Measurements from ENCODE around the gene OR51M1. TPM values are rescaled to one million over a fixed set of nuclear protein-coding genes. Genes with fewer than 3 reads are reported as not detected.
"Not testable (repeated sequence)": the region's sequence is repeated elsewhere in the genome, so short reads cannot be mapped to it uniquely, and the experiment has no call there.

The OR51M1 gene
- total and polyA plus RNA-seq, 4 donors: not detected

- no peak for TF ChIP-seq TAF1 (conservative IDR thresholded peaks at IDR 0.05)
Observed at GRCh38 chr11:5364214-5364613, 19.4 kb upstream of the OR51M1 start (continued).

- H3K9me3 ChIP-seq (ENCODE audit: control insufficient read depth in 4 of 4, low read length in 3 of 4); H3K4me1 ChIP-seq (ENCODE audit: control insufficient read depth in 4 of 4, insufficient read depth in 4 of 4, low read length in 3 of 4); H3K9ac ChIP-seq (ENCODE audit: low read depth in 1 of 2, low read length in 2 of 2); H3K36me3 ChIP-seq (ENCODE audit: control insufficient read depth in 4 of 4, insufficient read depth in 3 of 4, low read depth in 1 of 4, low read length in 3 of 4); H3K4me3 ChIP-seq (ENCODE audit: low read depth in 1 of 3, low read length in 3 of 3); H3K27ac ChIP-seq (ENCODE audit: low read depth in 1 of 2, low read length in 2 of 2); H3K27me3 ChIP-seq (ENCODE audit: control insufficient read depth in 4 of 4, insufficient read depth in 4 of 4, low read length in 3 of 4); DNase-seq (ENCODE audit: low spot score): not testable (repeated sequence)
- WGBS: 82% methylated on average over 6 of the region's 6 CpGs
Observed at GRCh38 chr11:5366365-5366764, 17.2 kb upstream of the OR51M1 start.

DNA sequence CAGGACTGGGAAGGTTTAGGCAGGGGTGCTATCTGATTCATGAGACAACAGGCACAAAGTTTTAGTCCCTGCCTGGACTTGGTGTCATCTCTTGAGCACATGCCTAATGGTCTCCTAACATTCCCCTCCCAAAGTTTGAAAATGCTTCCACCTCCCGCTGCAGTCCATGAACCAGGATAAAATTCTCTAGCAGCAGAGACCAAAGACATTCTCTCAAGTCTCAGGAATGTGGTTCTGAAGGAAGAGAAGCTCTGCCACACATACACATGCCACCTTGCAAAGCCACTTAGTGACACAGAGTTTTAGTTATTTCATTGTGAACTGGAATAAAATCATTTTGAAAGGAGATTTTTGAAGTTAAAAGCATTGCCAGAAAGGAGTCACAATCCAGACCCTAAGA, 16.8 kb upstream of the OR51M1 start:
- WGBS: 56% methylated on average over 1 of the region's 1 CpG
- H3K27me3 ChIP-seq (ENCODE audit: control insufficient read depth in 4 of 4, insufficient read depth in 4 of 4, low read length in 3 of 4): no peaks in the 10 kb centered on the region
- H3K4me1 ChIP-seq (ENCODE audit: control insufficient read depth in 4 of 4, insufficient read depth in 4 of 4, low read length in 3 of 4): no peaks in the 10 kb centered on the region
- no peak overlapping the region for H3K4me3 ChIP-seq (ENCODE audit: low read depth in 1 of 3, low read length in 3 of 3)
- no peak overlapping the region for H3K27ac ChIP-seq (ENCODE audit: low read depth in 1 of 2, low read length in 2 of 2)
- H3K9me3 ChIP-seq (ENCODE audit: control insufficient read depth in 4 of 4, low read length in 3 of 4): no peaks in the 10 kb centered on the region
- TF ChIP-seq YY1 (IDR thresholded peaks at IDR 0.05) (no peak), NR2F2 (IDR thresholded peaks at IDR 0.05) (no peak), MAX (IDR thresholded peaks at IDR 0.05) (no peak), REST (IDR thresholded peaks at IDR 0.05) (no peak), ZBTB33 (IDR thresholded peaks at IDR 0.05) (no peak), RXRA (IDR thresholded peaks at IDR 0.05) (no peak), FOXA1 (IDR thresholded peaks at IDR 0.05) (no peak), EGR1 (IDR thresholded peaks at IDR 0.05; ENCODE audit: low read depth in 2 of 2) (no peak), SP1 (IDR thresholded peaks at IDR 0.05) (no peak), GABPA (IDR thresholded peaks at IDR 0.05 in 1 of 2, conservative IDR thresholded peaks at IDR 0.05 in 1 of 2) (no peak), JUND (IDR thresholded peaks at IDR 0.05) (no peak), FOXA2 (IDR thresholded peaks at IDR 0.05) (no peak), TAF1 (conservative IDR thresholded peaks at IDR 0.05) (no peak)
- TF ChIP-seq, protein P1, sequence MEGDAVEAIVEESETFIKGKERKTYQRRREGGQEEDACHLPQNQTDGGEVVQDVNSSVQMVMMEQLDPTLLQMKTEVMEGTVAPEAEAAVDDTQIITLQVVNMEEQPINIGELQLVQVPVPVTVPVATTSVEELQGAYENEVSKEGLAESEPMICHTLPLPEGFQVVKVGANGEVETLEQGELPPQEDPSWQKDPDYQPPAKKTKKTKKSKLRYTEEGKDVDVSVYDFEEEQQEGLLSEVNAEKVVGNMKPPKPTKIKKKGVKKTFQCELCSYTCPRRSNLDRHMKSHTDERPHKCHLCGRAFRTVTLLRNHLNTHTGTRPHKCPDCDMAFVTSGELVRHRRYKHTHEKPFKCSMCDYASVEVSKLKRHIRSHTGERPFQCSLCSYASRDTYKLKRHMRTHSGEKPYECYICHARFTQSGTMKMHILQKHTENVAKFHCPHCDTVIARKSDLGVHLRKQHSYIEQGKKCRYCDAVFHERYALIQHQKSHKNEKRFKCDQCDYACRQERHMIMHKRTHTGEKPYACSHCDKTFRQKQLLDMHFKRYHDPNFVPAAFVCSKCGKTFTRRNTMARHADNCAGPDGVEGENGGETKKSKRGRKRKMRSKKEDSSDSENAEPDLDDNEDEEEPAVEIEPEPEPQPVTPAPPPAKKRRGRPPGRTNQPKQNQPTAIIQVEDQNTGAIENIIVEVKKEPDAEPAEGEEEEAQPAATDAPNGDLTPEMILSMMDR (IDR thresholded peaks at IDR 0.05; ENCODE audit: low read depth, low read length, missing input control): no peak
- TF ChIP-seq, protein P2, sequence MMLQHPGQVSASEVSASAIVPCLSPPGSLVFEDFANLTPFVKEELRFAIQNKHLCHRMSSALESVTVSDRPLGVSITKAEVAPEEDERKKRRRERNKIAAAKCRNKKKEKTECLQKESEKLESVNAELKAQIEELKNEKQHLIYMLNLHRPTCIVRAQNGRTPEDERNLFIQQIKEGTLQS (IDR thresholded peaks at IDR 0.05): no peak
- no peak for DNase-seq (ENCODE audit: low spot score)
- H3K36me3 ChIP-seq (ENCODE audit: control insufficient read depth in 4 of 4, insufficient read depth in 3 of 4, low read depth in 1 of 4, low read length in 3 of 4): no peaks in the 10 kb centered on the region
- no peak overlapping the region for H3K9ac ChIP-seq (ENCODE audit: low read depth in 1 of 2, low read length in 2 of 2)

Data from liver (tissue), 9 donors.